Measurements from ENCODE around the gene EGFL8.
"Not testable (repeated sequence)": the region's sequence is repeated elsewhere in the genome, so short reads cannot be mapped to it uniquely, and the experiment has no call there.

Gene EGFL8

GRCh38 chr6:32181148-32181702, 16.8 kb downstream of the EGFL8 start:
- Histone ChIP-seq H3K9me3 (ENCODE audit: control insufficient read depth, low read depth, low read length) (no peaks in the 10 kb centered on the region), H3K4me3 (ENCODE audit: low read length) (no peak overlapping the region), H3K4me1 (ENCODE audit: control insufficient read depth, low read depth, low read length) (peaks cover 11% of the 10 kb centered on the region), H3K36me3 (ENCODE audit: control insufficient read depth, low read depth, low read length) (peaks cover 14% of the 10 kb centered on the region), H3K27me3 (ENCODE audit: control insufficient read depth, insufficient read depth, low read length) (no peaks in the 10 kb centered on the region), H3K27ac (ENCODE audit: low read length) (no peak overlapping the region), H3K9ac (ENCODE audit: low read length) (no peak overlapping the region)

GRCh38 chr6:32181915-32182529, 17.6 kb downstream of the EGFL8 start:
- Histone ChIP-seq H3K36me3 (ENCODE audit: control insufficient read depth, low read depth, low read length) (peaks cover 22% of the 10 kb centered on the region), H3K9me3 (ENCODE audit: control insufficient read depth, low read depth, low read length) (no peaks in the 10 kb centered on the region), H3K4me3 (ENCODE audit: low read length) (no peak overlapping the region), H3K9ac (ENCODE audit: low read length) (no peak overlapping the region), H3K27ac (ENCODE audit: low read length) (no peak overlapping the region), H3K4me1 (ENCODE audit: control insufficient read depth, low read depth, low read length) (peaks cover 3% of the 10 kb centered on the region), H3K27me3 (ENCODE audit: control insufficient read depth, insufficient read depth, low read length) (no peaks in the 10 kb centered on the region)

- Histone ChIP-seq H3K4me1 (ENCODE audit: control insufficient read depth, low read depth, low read length) (peaks cover 3% of the 10 kb centered on the region), H3K9ac (ENCODE audit: low read length) (no peak overlapping the region), H3K27me3 (ENCODE audit: control insufficient read depth, insufficient read depth, low read length) (no peaks in the 10 kb centered on the region), H3K36me3 (ENCODE audit: control insufficient read depth, low read depth, low read length) (peaks cover 27% of the 10 kb centered on the region), H3K27ac (ENCODE audit: low read length) (no peak overlapping the region), H3K9me3 (ENCODE audit: control insufficient read depth, low read depth, low read length) (no peaks in the 10 kb centered on the region), H3K4me3 (ENCODE audit: low read length) (no peak overlapping the region)
These were observed 18.2 kb downstream of the EGFL8 start for GRCh38 chr6:32182555-32182981.

- Histone ChIP-seq H3K27ac (ENCODE audit: low read length) (no peak overlapping the region), H3K4me1 (ENCODE audit: control insufficient read depth, low read depth, low read length) (peaks cover 3% of the 10 kb centered on the region), H3K9me3 (ENCODE audit: control insufficient read depth, low read depth, low read length) (no peaks in the 10 kb centered on the region), H3K36me3 (ENCODE audit: control insufficient read depth, low read depth, low read length) (peaks cover 32% of the 10 kb centered on the region), H3K9ac (ENCODE audit: low read length) (no peak overlapping the region), H3K27me3 (ENCODE audit: control insufficient read depth, insufficient read depth, low read length) (no peaks in the 10 kb centered on the region), H3K4me3 (ENCODE audit: low read length) (no peak overlapping the region)
These were observed 18.6 kb downstream of the EGFL8 start for GRCh38 chr6:32183030-32183429.

- Histone ChIP-seq H3K27ac (ENCODE audit: low read length) (no peak overlapping the region), H3K27me3 (ENCODE audit: control insufficient read depth, insufficient read depth, low read length) (no peaks in the 10 kb centered on the region), H3K9ac (ENCODE audit: low read length) (no peak overlapping the region), H3K36me3 (ENCODE audit: control insufficient read depth, low read depth, low read length) (peaks cover 32% of the 10 kb centered on the region), H3K4me3 (ENCODE audit: low read length) (no peak overlapping the region), H3K4me1 (ENCODE audit: control insufficient read depth, low read depth, low read length) (peaks cover 5% of the 10 kb centered on the region), H3K9me3 (ENCODE audit: control insufficient read depth, low read depth, low read length) (no peaks in the 10 kb centered on the region)
These were observed 19.2 kb downstream of the EGFL8 start for GRCh38 chr6:32183483-32184083.

GRCh38 chr6:32184084-32184640, 19.8 kb downstream of the EGFL8 start, which contains the start of gene AGER:
TSS of gene AGER (minus strand) at chr6:32184253. CDS start at chr6:32184222, 31 bp downstream.
- peaks cover 8% of the 10 kb centered on the region for H3K4me1 ChIP-seq (ENCODE audit: control insufficient read depth, low read depth, low read length)
- no peak within 1 kb of the TSS for H3K27ac ChIP-seq (ENCODE audit: low read length)
- H3K9ac ChIP-seq (ENCODE audit: low read length): no peak within 1 kb of the TSS
- H3K4me3 ChIP-seq (ENCODE audit: low read length): no peak within 1 kb of the TSS
- H3K9me3 ChIP-seq (ENCODE audit: control insufficient read depth, low read depth, low read length): no peaks in the 10 kb centered on the region
- no peaks in the 10 kb centered on the region for H3K27me3 ChIP-seq (ENCODE audit: control insufficient read depth, insufficient read depth, low read length)
- H3K36me3 ChIP-seq (ENCODE audit: control insufficient read depth, low read depth, low read length): peaks cover 32% of the 10 kb centered on the region

GRCh38 chr6:32185681-32186131, 21.3 kb downstream of the EGFL8 start:
- peaks cover 26% of the 10 kb centered on the region for H3K36me3 ChIP-seq (ENCODE audit: control insufficient read depth, low read depth, low read length)
- not testable (repeated sequence) for H3K4me1 ChIP-seq (ENCODE audit: control insufficient read depth, low read depth, low read length); H3K9me3 ChIP-seq (ENCODE audit: control insufficient read depth, low read depth, low read length); H3K27ac ChIP-seq (ENCODE audit: low read length); H3K4me3 ChIP-seq (ENCODE audit: low read length); H3K27me3 ChIP-seq (ENCODE audit: control insufficient read depth, insufficient read depth, low read length); H3K9ac ChIP-seq (ENCODE audit: low read length)

GRCh38 chr6:32186151-32186840, 21.9 kb downstream of the EGFL8 start:
- not testable (repeated sequence) for H3K9ac ChIP-seq (ENCODE audit: low read length); H3K27ac ChIP-seq (ENCODE audit: low read length)
- peaks cover 21% of the 10 kb centered on the region for H3K36me3 ChIP-seq (ENCODE audit: control insufficient read depth, low read depth, low read length)

GRCh38 chr6:32187009-32187709, 22.8 kb downstream of the EGFL8 start:
- H3K36me3 ChIP-seq (ENCODE audit: control insufficient read depth, low read depth, low read length): peaks cover 19% of the 10 kb centered on the region
- no peaks in the 10 kb centered on the region for H3K27me3 ChIP-seq (ENCODE audit: control insufficient read depth, insufficient read depth, low read length)
- H3K4me3 ChIP-seq (ENCODE audit: low read length): no peak overlapping the region
- H3K27ac ChIP-seq (ENCODE audit: low read length): no peak overlapping the region
- H3K9me3 ChIP-seq (ENCODE audit: control insufficient read depth, low read depth, low read length): no peaks in the 10 kb centered on the region
- H3K9ac ChIP-seq (ENCODE audit: low read length): no peak overlapping the region
- peaks cover 14% of the 10 kb centered on the region for H3K4me1 ChIP-seq (ENCODE audit: control insufficient read depth, low read depth, low read length)

More at GRCh38 chr6:32186151-32186840, 21.9 kb downstream of the EGFL8 start:
- H3K4me1 ChIP-seq (ENCODE audit: control insufficient read depth, low read depth, low read length): peaks cover 12% of the 10 kb centered on the region
- not testable (repeated sequence) for H3K9me3 ChIP-seq (ENCODE audit: control insufficient read depth, low read depth, low read length); H3K4me3 ChIP-seq (ENCODE audit: low read length); H3K27me3 ChIP-seq (ENCODE audit: control insufficient read depth, insufficient read depth, low read length)

GRCh38 chr6:32187725-32188380, 23.5 kb downstream of the EGFL8 start:
- Histone ChIP-seq H3K4me1 (ENCODE audit: control insufficient read depth, low read depth, low read length) (peaks cover 20% of the 10 kb centered on the region), H3K36me3 (ENCODE audit: control insufficient read depth, low read depth, low read length) (peaks cover 19% of the 10 kb centered on the region), H3K4me3 (ENCODE audit: low read length) (peak overlapping the region; percentile 77)
- not testable (repeated sequence) for H3K27me3 ChIP-seq (ENCODE audit: control insufficient read depth, insufficient read depth, low read length); H3K27ac ChIP-seq (ENCODE audit: low read length); H3K9ac ChIP-seq (ENCODE audit: low read length); H3K9me3 ChIP-seq (ENCODE audit: control insufficient read depth, low read depth, low read length)

All from iPS-18a (cell line).